ENCODE results near the gene PHACTR1. TPM values are rescaled to one million over a fixed set of nuclear protein-coding genes. Genes with fewer than 3 reads are reported as not detected.
A peak's percentile ranks its signal among the peaks of the same experiment; 100 is the strongest.

PHACTR1 gene
- polyA plus RNA-seq, 3 donors = 6.1 to 26.9 (median 7.6) TPM

GRCh38 chr6:13278164-13278563 is 561.6 kb downstream of the PHACTR1 start:
- no peaks in the 10 kb centered on the region for H3K9me3 Mint-ChIP-seq
- Histone ChIP-seq H3K79me2 (ENCODE audit: insufficient read depth, low read length) (peaks cover 54% of the 10 kb centered on the region), H3K4me3 (replicated peaks in 1 of 3; ENCODE audit: low read depth in 2 of 3, low read length in 3 of 3) (no peak overlapping the region), H3K27ac (ENCODE audit: low read depth in 1 of 2, low read length in 2 of 2) (no peak overlapping the region), H3K36me3 (replicated peaks in 1 of 2; ENCODE audit: control insufficient read depth in 1 of 2, insufficient read depth in 2 of 2, low read length in 2 of 2) (peaks cover 13 to 50% of the 10 kb centered on the region in 2 donors), H3K4me1 (ENCODE audit: control insufficient read depth in 1 of 2, insufficient read depth in 2 of 2, low read length in 2 of 2) (peaks cover 22 to 25% of the 10 kb centered on the region in 2 donors), H3K9ac (ENCODE audit: insufficient read depth, low read length, poor library complexity, severe bottlenecking) (no peak overlapping the region), H3K4me2 (replicated peaks; ENCODE audit: extremely low read depth, low read length, poor library complexity, severe bottlenecking) (no peak overlapping the region), H2AFZ (ENCODE audit: insufficient read depth, low read depth, low read length, poor library complexity, severe bottlenecking) (no peak overlapping the region), H4K20me1 (ENCODE audit: insufficient read depth, low read length) (no peaks in the 10 kb centered on the region), H3K27me3 (ENCODE audit: control insufficient read depth in 2 of 2, insufficient read depth in 2 of 2, low read length in 2 of 2) (no peaks in the 10 kb centered on the region), H3K9me3 (replicated peaks in 1 of 2; ENCODE audit: control insufficient read depth in 1 of 2, insufficient read depth in 1 of 2, low read length in 2 of 2) (no peaks in the 10 kb centered on the region)
- no peak overlapping the region for H3K4me3 Mint-ChIP-seq
- H3K36me3 Mint-ChIP-seq = peaks cover 46 to 58% of the 10 kb centered on the region in 2 donors
- H3K27me3 Mint-ChIP-seq (ENCODE audit: low read depth in 3 of 3) = no peaks in the 10 kb centered on the region
- H3K4me1 Mint-ChIP-seq = peaks cover 37% of the 10 kb centered on the region
- peak in 1 of 3 donors; percentile 37 for DNase-seq
- peak; percentile 36 for TF ChIP-seq CTCF (IDR thresholded peaks at IDR 0.05)
- intact Hi-C loops (cut with micrococcal nuclease) = no loop called here
- WGBS (ENCODE audit: insufficient coverage) = no CpG with 5 or more reads among the region's 3 CpGs
- peak overlapping the region in 3 of 7 donors; percentile 27 to 60 (median 42) for H3K27ac Mint-ChIP-seq

- Histone ChIP-seq H4K20me1 (ENCODE audit: insufficient read depth, low read length) (no peaks in the 10 kb centered on the region), H3K36me3 (replicated peaks in 1 of 2; ENCODE audit: control insufficient read depth in 1 of 2, insufficient read depth in 2 of 2, low read length in 2 of 2) (peaks cover 21 to 58% of the 10 kb centered on the region in 2 donors), H2AFZ (ENCODE audit: insufficient read depth, low read depth, low read length, poor library complexity, severe bottlenecking) (no peak overlapping the region), H3K27ac (ENCODE audit: low read depth in 1 of 2, low read length in 2 of 2) (no peak overlapping the region), H3K9me3 (replicated peaks in 1 of 2; ENCODE audit: control insufficient read depth in 1 of 2, insufficient read depth in 1 of 2, low read length in 2 of 2) (no peaks in the 10 kb centered on the region), H3K79me2 (ENCODE audit: insufficient read depth, low read length) (peaks cover 46% of the 10 kb centered on the region), H3K4me1 (ENCODE audit: control insufficient read depth in 1 of 2, insufficient read depth in 2 of 2, low read length in 2 of 2) (peaks cover 16 to 18% of the 10 kb centered on the region in 2 donors), H3K27me3 (ENCODE audit: control insufficient read depth in 2 of 2, insufficient read depth in 2 of 2, low read length in 2 of 2) (no peaks in the 10 kb centered on the region), H3K9ac (ENCODE audit: insufficient read depth, low read length, poor library complexity, severe bottlenecking) (no peak overlapping the region), H3K4me3 (replicated peaks in 1 of 3; ENCODE audit: low read depth in 2 of 3, low read length in 3 of 3) (no peak overlapping the region), H3K4me2 (replicated peaks; ENCODE audit: extremely low read depth, low read length, poor library complexity, severe bottlenecking) (no peak overlapping the region)
- WGBS (ENCODE audit: insufficient coverage) = no CpG with 5 or more reads among the region's 4 CpGs
- Mint-ChIP-seq H3K4me1 (peaks cover 30% of the 10 kb centered on the region), H3K27ac (peak overlapping the region in 1 of 7 donors; percentile 55), H3K9me3 (peaks cover 0 to 3% (median 0%) of the 10 kb centered on the region in 7 donors), H3K4me3 (no peak overlapping the region), H3K27me3 (ENCODE audit: low read depth in 3 of 3) (peaks cover 0 to 1% (median 0%) of the 10 kb centered on the region in 3 donors), H3K36me3 (peaks cover 54 to 66% of the 10 kb centered on the region in 2 donors)
- intact Hi-C loops (cut with micrococcal nuclease) = no loop called here
- TF ChIP-seq CTCF (IDR thresholded peaks at IDR 0.05) = no peak
- DNase-seq = no peak
Observed at GRCh38 chr6:13278991-13279390, 562.4 kb downstream of the PHACTR1 start.

All from CD14-positive monocyte (primary cell).